Measurements from ENCODE around the gene GJB4. TPM values are rescaled to one million over a fixed set of nuclear protein-coding genes. Genes with fewer than 3 reads are reported as not detected.

The GJB4 gene
- total RNA-seq, 1 experiment from 2014 or later: not detected

GRCh38 chr1:34754964-34755637 is 4.4 kb upstream of the GJB4 start, which contains the start of gene GJB5:
Gene GJB5 (plus strand): TSS chr1:34755047. CDS start chr1:34757331, 2,284 bp downstream.
- ChIA-PET CTCF (interaction anchor here (0.9 kb wide), 1 partner anchor 12 kb away, joined by 3 read pairs; no protein-coding TSS in a partner anchor), POLR2A (no interaction called here)
- H3K36me3 Mint-ChIP-seq (ENCODE audit: insufficient read depth, unreplicated experiment): no peaks in the 10 kb centered on the region
- H3K4me3 Mint-ChIP-seq (ENCODE audit: unreplicated experiment): no peak within 1 kb of the TSS
- intact Hi-C loops (cut with micrococcal nuclease; ENCODE audit: unreplicated experiment): no loop called here
- no peaks in the 10 kb centered on the region for H3K9me3 ChIP-seq
- H3K4me3 ChIP-seq (ENCODE audit: low read depth, low read length): no peak within 1 kb of the TSS
- no peaks in the 10 kb centered on the region for H3K4me1 ChIP-seq
- TF ChIP-seq CTCF (IDR thresholded peaks at IDR 0.05; ENCODE audit: insufficient read depth in 1 of 2, low read depth in 1 of 2, low read length in 1 of 2, severe bottlenecking in 1 of 2, unreplicated experiment in 1 of 2): no peak
- H3K27me3 ChIP-seq (replicated peaks; ENCODE audit: control insufficient read depth, insufficient read depth, low read length): no peaks in the 10 kb centered on the region
- H3K36me3 ChIP-seq (ENCODE audit: control insufficient read depth, insufficient read depth, low read length): no peaks in the 10 kb centered on the region
- H3K27me3 Mint-ChIP-seq (ENCODE audit: insufficient read depth, unreplicated experiment): no peaks in the 10 kb centered on the region
- no peaks in the 10 kb centered on the region for H3K9me3 Mint-ChIP-seq (ENCODE audit: unreplicated experiment)
- DNase-seq: peak in 1 of 2 experiments; percentile 49
- BruUV-seq (replicated peaks): no TSS peak
- no peaks in the 10 kb centered on the region for H3K4me1 Mint-ChIP-seq (ENCODE audit: low read depth, unreplicated experiment)
- H3K27ac Mint-ChIP-seq (ENCODE audit: unreplicated experiment): no peak within 1 kb of the TSS

- no peak for DNase-seq
- no peaks in the 10 kb centered on the region for H3K27me3 Mint-ChIP-seq (ENCODE audit: insufficient read depth, unreplicated experiment)
- Histone ChIP-seq H3K36me3 (ENCODE audit: control insufficient read depth, insufficient read depth, low read length) (no peaks in the 10 kb centered on the region), H3K4me3 (ENCODE audit: low read depth, low read length) (no peak overlapping the region), H3K27me3 (replicated peaks; ENCODE audit: control insufficient read depth, insufficient read depth, low read length) (no peaks in the 10 kb centered on the region), H3K9me3 (no peaks in the 10 kb centered on the region), H3K4me1 (no peaks in the 10 kb centered on the region)
- no peaks in the 10 kb centered on the region for H3K4me1 Mint-ChIP-seq (ENCODE audit: low read depth, unreplicated experiment)
- no TSS peak for BruUV-seq (replicated peaks)
- POLR2A ChIA-PET: no interaction called here
- intact Hi-C loops (cut with micrococcal nuclease; ENCODE audit: unreplicated experiment): no loop called here
- TF ChIP-seq CTCF (IDR thresholded peaks at IDR 0.05; ENCODE audit: insufficient read depth in 1 of 2, low read depth in 1 of 2, low read length in 1 of 2, severe bottlenecking in 1 of 2, unreplicated experiment in 1 of 2): no peak
- H3K36me3 Mint-ChIP-seq (ENCODE audit: insufficient read depth, unreplicated experiment): no peaks in the 10 kb centered on the region
- CTCF ChIA-PET: interaction anchor here (0.9 kb wide), 1 partner anchor 13 kb away, joined by 3 read pairs; no protein-coding TSS in a partner anchor
- no peak overlapping the region for H3K27ac Mint-ChIP-seq (ENCODE audit: unreplicated experiment)
- no peak overlapping the region for H3K4me3 Mint-ChIP-seq (ENCODE audit: unreplicated experiment)
- H3K9me3 Mint-ChIP-seq (ENCODE audit: unreplicated experiment): no peaks in the 10 kb centered on the region
Measured at GRCh38 chr1:34755961-34756360, 3.6 kb upstream of the GJB4 start.

GRCh38 chr1:34757386-34757785 is 2.2 kb upstream of the GJB4 start:
- ChIA-PET CTCF (no interaction called here), POLR2A (no interaction called here)
- no peaks in the 10 kb centered on the region for H3K9me3 Mint-ChIP-seq (ENCODE audit: unreplicated experiment)
- no peak overlapping the region for H3K4me3 Mint-ChIP-seq (ENCODE audit: unreplicated experiment)
- intact Hi-C loops (cut with micrococcal nuclease; ENCODE audit: unreplicated experiment): no loop called here
- H3K36me3 Mint-ChIP-seq (ENCODE audit: insufficient read depth, unreplicated experiment): no peaks in the 10 kb centered on the region
- no peaks in the 10 kb centered on the region for H3K27me3 ChIP-seq (replicated peaks; ENCODE audit: control insufficient read depth, insufficient read depth, low read length)
- no peak for TF ChIP-seq CTCF (IDR thresholded peaks at IDR 0.05; ENCODE audit: insufficient read depth in 1 of 2, low read depth in 1 of 2, low read length in 1 of 2, severe bottlenecking in 1 of 2, unreplicated experiment in 1 of 2)
- H3K27me3 Mint-ChIP-seq (ENCODE audit: insufficient read depth, unreplicated experiment): no peaks in the 10 kb centered on the region
- H3K4me1 ChIP-seq: no peaks in the 10 kb centered on the region
- no peaks in the 10 kb centered on the region for H3K9me3 ChIP-seq
- no peak overlapping the region for H3K27ac Mint-ChIP-seq (ENCODE audit: unreplicated experiment)
- H3K36me3 ChIP-seq (ENCODE audit: control insufficient read depth, insufficient read depth, low read length): no peaks in the 10 kb centered on the region
- no TSS peak for BruUV-seq (replicated peaks)
- no peaks in the 10 kb centered on the region for H3K4me1 Mint-ChIP-seq (ENCODE audit: low read depth, unreplicated experiment)
- no peak overlapping the region for H3K4me3 ChIP-seq (ENCODE audit: low read depth, low read length)
- DNase-seq: no peak

All from Caco-2 (cell line).